Measurements from ENCODE around the gene KIFC1. TPM values are rescaled to one million over a fixed set of nuclear protein-coding genes. Genes with fewer than 3 reads are reported as not detected.
A peak's percentile ranks its signal among the peaks of the same experiment; 100 is the strongest.

The KIFC1 gene
- total RNA-seq, 1 donor from 2014 or later = not detected

DNA sequence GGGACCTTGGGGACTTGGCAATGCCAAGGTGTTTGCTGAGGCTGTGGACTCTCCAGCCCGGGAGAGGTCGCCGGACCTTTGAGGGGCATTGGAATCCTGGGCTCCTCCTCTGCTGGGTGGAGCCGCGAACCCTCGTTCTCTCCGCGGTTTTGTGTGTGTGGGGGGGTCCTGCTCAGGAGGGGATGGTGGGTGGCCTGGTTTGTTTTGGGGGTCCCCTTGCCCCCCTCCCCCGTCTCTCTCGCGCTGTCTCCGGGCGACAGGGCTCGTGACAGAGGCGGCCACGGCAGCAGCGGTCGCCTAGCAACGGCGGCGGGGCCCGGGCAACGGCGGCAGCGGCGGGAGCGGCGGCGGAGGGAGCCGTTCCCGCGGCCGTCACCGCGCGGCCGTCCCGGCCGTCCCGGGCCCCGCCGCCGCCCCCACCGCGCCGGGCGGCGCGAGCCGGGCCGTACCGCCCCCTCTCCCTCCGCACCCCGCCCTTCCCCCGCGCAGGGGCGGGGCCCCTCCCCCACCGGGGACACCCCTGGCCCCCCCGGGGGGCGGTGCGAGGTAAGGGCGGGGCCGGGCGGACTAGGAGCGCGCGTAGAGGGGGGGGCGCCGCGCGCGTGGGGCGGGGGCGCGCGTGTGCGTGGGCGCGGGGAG, 36.1 kb downstream of the KIFC1 start:
- no peaks in the 10 kb centered on the region for H3K9me3 ChIP-seq
- no peak for DNase-seq (ENCODE audit: low spot score in 2 of 2)
- no peaks in the 10 kb centered on the region for H3K36me3 ChIP-seq
- H3K27me3 ChIP-seq = no peaks in the 10 kb centered on the region
- H3K27ac ChIP-seq = peak overlapping the region; percentile 31 to 95
- TF ChIP-seq, protein P1, sequence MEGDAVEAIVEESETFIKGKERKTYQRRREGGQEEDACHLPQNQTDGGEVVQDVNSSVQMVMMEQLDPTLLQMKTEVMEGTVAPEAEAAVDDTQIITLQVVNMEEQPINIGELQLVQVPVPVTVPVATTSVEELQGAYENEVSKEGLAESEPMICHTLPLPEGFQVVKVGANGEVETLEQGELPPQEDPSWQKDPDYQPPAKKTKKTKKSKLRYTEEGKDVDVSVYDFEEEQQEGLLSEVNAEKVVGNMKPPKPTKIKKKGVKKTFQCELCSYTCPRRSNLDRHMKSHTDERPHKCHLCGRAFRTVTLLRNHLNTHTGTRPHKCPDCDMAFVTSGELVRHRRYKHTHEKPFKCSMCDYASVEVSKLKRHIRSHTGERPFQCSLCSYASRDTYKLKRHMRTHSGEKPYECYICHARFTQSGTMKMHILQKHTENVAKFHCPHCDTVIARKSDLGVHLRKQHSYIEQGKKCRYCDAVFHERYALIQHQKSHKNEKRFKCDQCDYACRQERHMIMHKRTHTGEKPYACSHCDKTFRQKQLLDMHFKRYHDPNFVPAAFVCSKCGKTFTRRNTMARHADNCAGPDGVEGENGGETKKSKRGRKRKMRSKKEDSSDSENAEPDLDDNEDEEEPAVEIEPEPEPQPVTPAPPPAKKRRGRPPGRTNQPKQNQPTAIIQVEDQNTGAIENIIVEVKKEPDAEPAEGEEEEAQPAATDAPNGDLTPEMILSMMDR (IDR thresholded peaks at IDR 0.05) = no peak
- H3K4me3 ChIP-seq = peak overlapping the region; percentile 53 to 79
- intact Hi-C loops (cut with DNase I) = loop anchor here (2.0 to 5.0 kb wide), 2 partner anchors 27 to 130 kb away; partner anchors contain the start of genes RGL2 and ZBTB9
- peaks cover 17 to 21% of the 10 kb centered on the region in 2 donors for H3K4me1 ChIP-seq

DNA sequence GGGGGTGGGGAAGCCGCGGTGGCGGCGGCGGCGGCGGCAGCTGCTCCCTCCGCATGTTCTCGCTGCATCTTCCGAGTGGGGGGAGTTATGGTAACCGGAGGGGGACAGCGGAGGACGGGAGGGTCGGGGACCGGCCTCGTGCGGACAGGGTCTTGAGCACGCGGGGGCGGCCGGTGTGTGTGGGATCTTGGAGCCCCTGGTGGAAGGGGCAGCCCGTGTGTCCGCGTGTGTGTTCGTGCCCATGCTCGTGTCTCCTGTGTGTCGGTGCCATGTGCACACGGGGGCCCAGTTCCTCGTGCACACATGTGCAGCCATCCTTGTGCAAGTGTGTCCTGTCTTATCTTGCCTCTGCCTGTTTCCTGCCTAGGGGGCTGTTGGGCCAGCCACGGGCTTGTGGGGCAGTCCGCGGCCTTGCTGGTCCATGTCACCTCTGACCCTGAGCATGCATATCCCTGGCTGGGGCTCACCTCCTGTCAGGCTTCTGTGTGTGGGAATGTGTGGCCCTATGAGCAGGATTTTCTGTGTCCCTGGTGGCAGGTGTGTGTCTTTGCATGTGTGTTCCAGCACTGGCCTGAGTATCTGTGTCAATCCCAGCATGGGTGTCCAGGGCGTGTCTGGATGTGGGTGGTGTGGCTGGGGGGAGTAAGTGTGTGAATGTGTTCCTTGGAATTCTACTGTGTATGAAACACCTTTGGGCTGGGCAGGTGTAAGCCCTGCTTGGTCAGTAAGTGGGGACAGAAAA, 36.8 kb downstream of the KIFC1 start:
- peak overlapping the region; percentile 53 to 79 for H3K4me3 ChIP-seq
- peaks cover 20 to 21% of the 10 kb centered on the region in 2 donors for H3K4me1 ChIP-seq
- H3K36me3 ChIP-seq = no peaks in the 10 kb centered on the region
- intact Hi-C loops (cut with DNase I) = loop anchor here (2.0 to 5.0 kb wide), 2 partner anchors 26 to 131 kb away; partner anchors contain the start of genes RGL2 and ZBTB9
- TF ChIP-seq, protein P1 (IDR thresholded peaks at IDR 0.05) = peak in 2 of 3 experiments; percentile 10 to 16
- no peak for DNase-seq (ENCODE audit: low spot score in 2 of 2)
- no peaks in the 10 kb centered on the region for H3K9me3 ChIP-seq
- H3K27ac ChIP-seq = peak overlapping the region; percentile 36 to 57
- H3K27me3 ChIP-seq = no peaks in the 10 kb centered on the region

- H3K27me3 ChIP-seq = no peaks in the 10 kb centered on the region
- H3K27ac ChIP-seq = peak overlapping the region; percentile 36 to 57
- H3K9me3 ChIP-seq = no peaks in the 10 kb centered on the region
- peak overlapping the region in 1 of 2 donors; percentile 79 for H3K4me3 ChIP-seq
- TF ChIP-seq, protein P1 (IDR thresholded peaks at IDR 0.05) = no peak
- no peaks in the 10 kb centered on the region for H3K36me3 ChIP-seq
- intact Hi-C loops (cut with DNase I) = loop anchor here (2.0 to 5.0 kb wide), 2 partner anchors 26 to 132 kb away; partner anchors contain the start of genes RGL2 and ZBTB9
- H3K4me1 ChIP-seq = peaks cover 19 to 20% of the 10 kb centered on the region in 2 donors
- DNase-seq (ENCODE audit: low spot score in 2 of 2) = no peak
These were observed 37.5 kb downstream of the KIFC1 start for GRCh38 chr6:33428966-33429749.

- H3K36me3 ChIP-seq = peaks cover 0 to 1% of the 10 kb centered on the region in 2 donors
- intact Hi-C loops (cut with DNase I) = loop anchor here (2.0 to 5.0 kb wide), 2 partner anchors 25 to 132 kb away; partner anchors contain the start of genes RGL2 and ZBTB9
These were observed 38.1 kb downstream of the KIFC1 start for GRCh38 chr6:33429750-33430052.

DNA sequence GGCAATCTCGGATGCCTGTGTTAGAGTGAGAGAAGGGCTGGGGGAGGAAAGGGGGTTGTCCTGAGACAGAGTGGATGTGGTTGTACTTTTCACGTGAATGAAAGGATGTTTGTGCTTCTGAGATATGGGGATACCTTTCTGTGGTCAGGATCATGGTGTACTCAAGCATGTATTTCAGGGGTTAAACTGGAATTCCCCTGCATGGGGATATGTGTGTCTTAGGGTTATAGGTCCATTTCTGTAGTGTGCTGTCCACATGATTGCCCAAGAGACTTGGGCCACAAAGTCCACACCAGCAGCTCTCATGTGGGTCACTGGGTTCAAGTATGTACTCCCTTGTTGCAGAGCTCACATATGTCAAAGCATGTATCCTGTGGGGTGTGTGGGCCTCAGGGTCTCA, 38.7 kb downstream of the KIFC1 start:
- intact Hi-C loops (cut with DNase I) = no loop called here
- H3K27me3 ChIP-seq = no peaks in the 10 kb centered on the region
- DNase-seq (ENCODE audit: low spot score in 2 of 2) = no peak
- H3K9me3 ChIP-seq = no peaks in the 10 kb centered on the region
- TF ChIP-seq, protein P1 (IDR thresholded peaks at IDR 0.05) = no peak
- no peak overlapping the region for H3K4me3 ChIP-seq
- peaks cover 11 to 13% of the 10 kb centered on the region in 2 donors for H3K4me1 ChIP-seq
- H3K27ac ChIP-seq = no peak overlapping the region
- H3K36me3 ChIP-seq = peaks cover 4 to 8% of the 10 kb centered on the region in 2 donors

More at GRCh38 chr6:33429750-33430052, 38.1 kb downstream of the KIFC1 start:
- no peak for DNase-seq (ENCODE audit: low spot score in 2 of 2)
- Histone ChIP-seq H3K4me1 (peaks cover 13 to 16% of the 10 kb centered on the region in 2 donors), H3K27me3 (no peaks in the 10 kb centered on the region), H3K27ac (no peak overlapping the region), H3K9me3 (no peaks in the 10 kb centered on the region), H3K4me3 (no peak overlapping the region)
- TF ChIP-seq, protein P1 (IDR thresholded peaks at IDR 0.05) = no peak
